ENCODE measurements around the gene APBA2.

DNA sequence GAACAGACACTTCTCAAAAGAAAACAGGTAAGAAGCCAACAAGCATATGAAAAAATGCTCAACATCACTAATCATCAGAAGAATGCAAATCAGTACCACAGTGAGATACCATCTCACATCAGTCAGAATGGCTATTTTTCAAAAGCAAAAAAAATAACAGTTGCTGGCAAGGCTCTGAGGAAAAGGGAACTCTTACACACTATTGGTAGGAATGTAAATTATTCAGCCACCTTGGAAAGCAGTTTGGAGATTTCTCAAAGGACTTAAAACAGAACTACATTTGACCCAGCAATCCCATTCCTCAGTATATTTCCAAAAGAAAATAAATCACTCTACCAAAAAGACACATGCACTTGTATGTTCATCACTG lies 95.6 kb downstream of the APBA2 start:
- TF ChIP-seq CTCF (IDR thresholded peaks at IDR 0.05 in 8 of 11, conservative IDR thresholded peaks at IDR 0.05 in 3 of 11) (no peak), POLR2AphosphoS5 (IDR thresholded peaks at IDR 0.05) (no peak), POLR2A (IDR thresholded peaks at IDR 0.05) (no peak)
